K562 treated with DMSO at 1 percent for 48 hours (cell line): ENCODE data around the gene CD6. TPM values are rescaled to one million over a fixed set of nuclear protein-coding genes. Genes with fewer than 3 reads are reported as not detected.

Experiments used
- total RNA-seq: library from RNA; unstranded; fragments of 300-600 nt; gene quantifications from 2 replicates; pipeline ENCODE4 v1.2.3, GENCODE V29; 2022; ENCODE audit warnings: low replicate concordance; ENCODE audit errors: extremely low read depth

Gene CD6, protein sequence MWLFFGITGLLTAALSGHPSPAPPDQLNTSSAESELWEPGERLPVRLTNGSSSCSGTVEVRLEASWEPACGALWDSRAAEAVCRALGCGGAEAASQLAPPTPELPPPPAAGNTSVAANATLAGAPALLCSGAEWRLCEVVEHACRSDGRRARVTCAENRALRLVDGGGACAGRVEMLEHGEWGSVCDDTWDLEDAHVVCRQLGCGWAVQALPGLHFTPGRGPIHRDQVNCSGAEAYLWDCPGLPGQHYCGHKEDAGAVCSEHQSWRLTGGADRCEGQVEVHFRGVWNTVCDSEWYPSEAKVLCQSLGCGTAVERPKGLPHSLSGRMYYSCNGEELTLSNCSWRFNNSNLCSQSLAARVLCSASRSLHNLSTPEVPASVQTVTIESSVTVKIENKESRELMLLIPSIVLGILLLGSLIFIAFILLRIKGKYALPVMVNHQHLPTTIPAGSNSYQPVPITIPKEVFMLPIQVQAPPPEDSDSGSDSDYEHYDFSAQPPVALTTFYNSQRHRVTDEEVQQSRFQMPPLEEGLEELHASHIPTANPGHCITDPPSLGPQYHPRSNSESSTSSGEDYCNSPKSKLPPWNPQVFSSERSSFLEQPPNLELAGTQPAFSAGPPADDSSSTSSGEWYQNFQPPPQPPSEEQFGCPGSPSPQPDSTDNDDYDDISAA
- not detected in 2 replicates for total RNA-seq

GRCh38 chr11:60971520-60971919 lies at the start of gene CD6:
CD6 (plus strand) TSS chr11:60971680; CDS start chr11:60971866, 186 bp downstream.

DNA sequence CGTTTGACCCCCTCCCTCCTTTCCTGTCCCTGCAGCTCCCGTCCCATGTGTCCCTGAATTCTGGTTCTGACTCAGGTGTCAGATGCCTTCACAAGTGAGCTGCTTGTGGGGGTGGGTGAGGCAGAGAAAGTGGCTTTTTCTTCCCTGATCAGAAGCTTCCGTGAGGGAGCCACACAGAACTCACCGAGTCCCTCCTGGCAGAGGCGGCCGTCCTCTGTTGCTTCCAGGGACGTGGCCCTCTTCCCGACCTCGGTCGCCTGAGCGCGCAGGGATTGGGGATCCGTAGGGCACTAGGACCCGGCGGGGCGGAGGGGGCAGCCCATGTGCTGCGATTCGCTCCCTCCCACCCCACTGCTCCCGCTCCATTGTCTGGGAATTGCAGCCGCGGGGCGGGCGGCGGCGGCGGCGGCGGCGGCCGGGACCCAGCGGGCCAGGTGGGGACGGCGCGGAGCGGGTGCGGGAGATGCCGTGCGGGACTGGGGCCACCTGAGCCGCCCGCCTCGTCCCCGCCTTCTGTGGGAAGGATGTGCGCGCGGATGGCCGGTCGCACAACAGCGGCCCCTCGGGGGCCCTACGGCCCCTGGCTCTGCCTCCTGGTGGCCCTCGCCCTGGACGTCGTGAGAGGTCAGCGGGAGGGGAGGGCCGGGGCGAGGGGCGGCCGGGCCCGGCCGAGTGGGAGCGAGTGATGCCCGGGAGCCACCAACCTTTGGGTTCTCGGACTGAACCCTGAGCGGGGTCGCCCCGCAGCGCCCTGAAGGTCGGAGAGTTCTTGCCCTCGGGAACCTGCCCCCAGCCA lies 47.2 kb upstream of the CD6 start, which contains the start of gene TMEM132A:
TSS of gene TMEM132A (plus strand) at position 351 of the 796 bp plus-strand sequence. CDS start at position 525, 174 bp downstream.

GRCh38 chr11:60951904-60952741 lies 19.4 kb upstream of the CD6 start, which contains the start of gene SLC15A3:
SLC15A3 (minus strand) TSS chr11:60952176; CDS start chr11:60951551, 625 bp downstream.

Other genes with a start within 250 kb of the CD6 start
- gene MS4A18, start 247.0 kb upstream of the CD6 start, total RNA-seq = not detected in 2 replicates
- gene MS4A15, start 214.8 kb upstream of the CD6 start, total RNA-seq = not detected in 2 replicates
- not detected in 2 replicates for gene MS4A10, start 186.3 kb upstream of the CD6 start, total RNA-seq
- gene CCDC86, start 129.6 kb upstream of the CD6 start, total RNA-seq = not detected in 2 replicates
- gene PTGDR2, start 115.7 kb upstream of the CD6 start, total RNA-seq = not detected in 2 replicates
- gene ZP1, start 104.1 kb upstream of the CD6 start, total RNA-seq = not detected in 2 replicates
- gene PRPF19, start 65.1 kb upstream of the CD6 start, total RNA-seq = not detected in 2 replicates
- not detected in 2 replicates for gene TMEM109, start 57.5 kb upstream of the CD6 start, total RNA-seq
- not detected in 2 replicates for gene TMEM132A, start 47.2 kb upstream of the CD6 start, total RNA-seq
- not detected in 2 replicates for gene SLC15A3, start 19.5 kb upstream of the CD6 start, total RNA-seq
- gene CD5, start 130.8 kb downstream of the CD6 start, total RNA-seq = not detected in 2 replicates
- not detected in 2 replicates for gene VPS37C, start 189.7 kb downstream of the CD6 start, total RNA-seq
- gene PGA3, start 231.8 kb downstream of the CD6 start, total RNA-seq = not detected in 2 replicates